HG03135 (cell line): ENCODE measurements around the gene PTPRCAP.
A peak's percentile ranks its signal among the peaks of the same experiment; 100 is the strongest.

ENCODE experiments used
- ATAC-seq: cut with Tn5 transposase; IDR thresholded peaks from one replicate; pipeline ENCODE4 v1.9.1; 2021; ENCODE audit warnings: mild to moderate bottlenecking, moderate library complexity; ENCODE audit not compliant: unreplicated experiment

Gene PTPRCAP

DNA sequence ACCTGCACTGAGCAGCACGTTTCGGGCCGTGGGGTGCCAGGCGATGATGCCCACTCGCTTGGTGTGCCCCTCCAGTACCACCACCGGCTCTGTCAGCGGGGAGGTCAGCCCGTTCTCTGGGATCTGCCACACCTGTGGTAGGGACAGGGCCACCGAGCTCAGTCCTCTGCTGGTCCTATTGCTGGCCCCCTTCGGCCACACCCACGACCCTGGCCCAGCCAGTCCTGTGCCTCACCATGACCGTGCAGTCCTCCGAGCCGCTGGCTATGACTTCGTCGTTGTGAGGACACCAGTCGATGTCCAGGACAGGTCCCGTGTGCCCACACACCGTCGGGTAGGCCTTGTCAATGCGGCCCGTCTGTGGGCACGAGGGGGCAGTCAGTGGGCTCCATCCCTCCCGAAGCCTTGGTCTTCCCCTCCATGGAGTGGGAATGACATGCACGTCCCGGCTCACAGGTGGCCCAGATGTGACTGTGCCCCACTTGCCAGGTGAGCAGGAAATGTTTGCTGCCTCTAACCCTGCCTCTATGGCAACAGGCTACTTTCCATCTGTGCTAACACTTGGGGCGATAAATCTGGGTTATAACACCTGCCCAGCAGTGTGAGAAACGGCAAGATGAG is 4.4 kb upstream of the PTPRCAP start:
- no peak for ATAC-seq

DNA sequence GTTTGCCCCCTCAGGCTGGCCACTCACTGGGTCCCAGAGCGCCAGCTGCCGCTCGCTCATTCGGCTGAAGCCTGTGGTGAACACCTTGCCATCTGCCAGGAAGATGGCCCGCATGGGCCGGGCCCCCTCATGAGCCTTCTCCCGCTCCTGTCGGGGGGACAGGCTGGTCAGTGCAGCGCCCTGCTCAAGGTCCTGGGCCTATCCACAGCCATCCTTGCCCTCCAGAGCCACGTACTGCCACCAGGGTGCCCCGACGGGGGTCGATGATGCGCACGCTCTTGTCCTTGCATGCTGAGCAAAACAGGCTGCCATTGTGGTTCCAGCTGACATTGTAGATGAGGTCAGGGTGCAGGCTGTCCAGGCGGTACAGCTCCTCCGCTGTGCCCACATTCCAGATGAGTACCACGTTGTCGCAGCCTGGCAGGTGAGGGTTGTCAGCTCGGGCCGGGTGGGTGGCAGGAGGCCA is 3.6 kb upstream of the PTPRCAP start:
- ATAC-seq: no peak

DNA sequence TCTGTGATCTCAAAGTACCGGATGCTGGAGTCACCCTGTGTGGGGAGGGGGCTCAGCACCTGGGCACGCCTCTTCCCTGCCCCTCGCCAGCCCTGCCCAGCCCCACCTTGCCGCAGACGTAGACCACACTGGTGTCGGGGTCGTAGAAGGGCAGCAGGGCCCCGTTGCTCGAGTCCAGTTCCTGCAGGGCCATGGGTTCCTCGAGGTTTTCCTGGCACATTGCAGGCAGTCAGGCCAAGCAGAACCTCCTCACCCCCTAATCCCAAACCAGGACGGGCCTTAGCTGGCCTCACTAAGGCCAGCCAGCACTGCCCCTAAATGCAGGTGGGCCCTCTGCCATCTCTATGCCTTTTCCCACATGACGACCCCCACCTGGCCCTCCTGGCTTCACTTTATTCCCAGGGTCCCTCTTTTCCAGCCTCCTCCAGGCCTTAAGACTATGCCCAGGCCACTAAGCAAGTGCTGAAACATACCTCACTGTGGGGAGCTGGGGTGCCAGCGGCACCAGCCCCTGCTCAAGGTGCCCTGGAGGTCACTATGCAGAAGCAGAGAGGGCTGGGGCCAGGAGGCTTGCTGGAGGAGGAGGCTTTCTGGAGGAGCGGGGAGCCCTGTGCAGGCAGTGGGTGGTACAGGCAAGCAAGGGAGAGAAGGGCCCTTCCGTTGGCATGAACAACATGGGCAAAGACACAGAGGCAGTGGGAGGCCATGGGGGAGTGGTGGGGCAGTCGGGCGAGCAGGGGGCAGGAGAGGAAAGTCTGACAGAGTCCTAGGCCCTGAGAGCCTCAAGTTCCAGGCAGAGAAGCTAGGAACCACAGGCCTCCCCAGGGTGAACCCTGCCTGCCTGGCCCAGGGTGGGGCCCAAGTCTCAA is 3.0 kb upstream of the PTPRCAP start:
- ATAC-seq: no peak

DNA sequence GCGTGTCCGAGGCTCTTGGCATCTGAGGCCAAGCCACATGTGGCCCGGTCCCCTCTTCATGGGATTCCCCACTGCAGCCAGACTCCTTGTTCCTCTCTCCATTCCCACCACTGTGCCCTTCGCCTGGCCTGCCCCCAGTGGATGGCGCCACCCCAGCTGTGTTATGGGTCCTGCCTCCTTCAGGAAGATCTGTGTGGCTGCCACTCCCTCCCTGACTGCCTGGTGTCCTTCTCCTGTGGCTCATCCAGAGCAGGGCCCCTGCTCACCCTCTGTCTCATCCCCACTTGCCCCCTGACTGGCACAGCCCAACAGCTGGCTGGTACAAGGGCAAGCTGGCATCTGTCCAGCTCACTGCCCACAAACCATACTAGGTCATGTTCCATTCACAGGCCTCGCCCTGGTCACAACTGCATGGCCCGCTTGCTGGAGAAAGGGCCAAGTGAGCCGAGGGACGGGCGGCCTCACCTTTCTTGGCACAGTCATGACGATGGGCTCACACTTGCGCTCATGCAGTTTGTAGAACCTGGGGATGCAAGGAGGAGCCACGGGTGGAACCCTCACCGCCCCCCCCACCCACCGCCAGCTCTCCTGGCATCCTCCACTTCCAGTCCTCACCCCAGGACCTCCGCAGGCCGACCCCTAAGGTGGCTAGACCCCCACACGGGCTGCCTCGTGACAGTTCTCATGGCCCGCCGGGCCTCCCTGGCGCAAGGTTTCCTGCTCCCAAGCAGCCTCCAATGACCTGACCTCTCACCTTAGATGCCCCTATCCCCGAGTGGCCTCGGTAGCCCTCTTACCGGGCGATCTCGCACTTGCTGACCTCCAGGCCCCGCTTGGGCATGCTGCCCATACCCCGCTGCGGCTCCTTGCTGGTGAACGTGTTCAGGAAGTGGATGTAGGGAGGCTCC is 2.1 kb upstream of the PTPRCAP start:
- ATAC-seq: no peak

DNA sequence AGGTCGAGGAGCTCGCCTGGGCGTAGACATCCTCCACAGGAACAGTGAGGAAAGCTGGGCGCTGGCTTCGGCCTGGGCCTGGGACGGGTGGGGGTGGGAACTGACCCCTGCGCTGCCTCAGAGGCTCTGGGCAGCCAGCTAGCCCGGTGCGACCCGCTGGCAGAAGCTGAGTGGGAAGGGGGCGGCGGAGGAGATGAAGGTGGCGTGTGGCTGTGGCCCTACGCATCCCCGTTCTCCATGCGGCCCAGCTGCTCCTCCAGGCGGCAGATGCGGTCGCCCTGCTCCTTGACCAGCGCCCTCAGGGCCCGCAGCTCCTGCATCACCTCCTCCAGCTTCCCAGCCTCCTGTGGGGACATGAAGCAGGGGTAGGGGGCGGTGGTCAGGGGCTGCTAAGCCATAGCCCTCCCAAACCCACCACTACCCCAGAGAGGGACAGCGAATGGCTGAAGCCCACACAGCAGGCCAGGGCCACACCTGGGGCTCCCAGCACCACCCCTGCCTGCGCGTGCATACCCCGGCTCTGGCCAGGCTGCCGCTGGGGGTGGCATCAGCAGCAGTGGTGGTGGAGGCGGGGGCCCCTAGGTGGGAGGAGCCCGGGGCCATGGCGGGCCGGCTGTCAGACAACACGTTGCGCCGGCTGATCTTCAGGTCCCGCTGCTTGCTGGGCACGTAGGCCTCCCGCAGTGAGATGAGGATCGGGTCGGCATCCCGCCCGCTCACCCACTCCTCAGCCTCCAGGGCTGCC is 848 bp upstream of the PTPRCAP start:
- no peak for ATAC-seq

DNA sequence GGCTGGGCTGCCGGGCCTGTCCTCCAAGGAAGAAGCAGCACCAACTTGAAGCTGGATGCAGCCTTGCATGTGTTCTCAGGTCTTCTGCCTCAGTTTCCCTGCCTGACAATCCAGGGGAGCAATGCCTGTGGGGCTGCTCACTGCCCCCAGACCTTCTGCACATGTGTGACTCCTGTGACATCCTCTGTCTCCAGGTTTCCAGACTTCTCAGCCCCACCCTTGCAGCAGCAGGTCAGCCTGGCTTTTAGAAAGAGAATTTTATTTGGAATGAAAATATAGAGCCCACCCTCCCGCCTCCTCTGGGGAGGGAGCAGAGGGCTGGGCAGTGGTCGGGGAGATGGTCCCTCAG is 301 bp upstream of the PTPRCAP start:
- ATAC-seq: no peak

DNA sequence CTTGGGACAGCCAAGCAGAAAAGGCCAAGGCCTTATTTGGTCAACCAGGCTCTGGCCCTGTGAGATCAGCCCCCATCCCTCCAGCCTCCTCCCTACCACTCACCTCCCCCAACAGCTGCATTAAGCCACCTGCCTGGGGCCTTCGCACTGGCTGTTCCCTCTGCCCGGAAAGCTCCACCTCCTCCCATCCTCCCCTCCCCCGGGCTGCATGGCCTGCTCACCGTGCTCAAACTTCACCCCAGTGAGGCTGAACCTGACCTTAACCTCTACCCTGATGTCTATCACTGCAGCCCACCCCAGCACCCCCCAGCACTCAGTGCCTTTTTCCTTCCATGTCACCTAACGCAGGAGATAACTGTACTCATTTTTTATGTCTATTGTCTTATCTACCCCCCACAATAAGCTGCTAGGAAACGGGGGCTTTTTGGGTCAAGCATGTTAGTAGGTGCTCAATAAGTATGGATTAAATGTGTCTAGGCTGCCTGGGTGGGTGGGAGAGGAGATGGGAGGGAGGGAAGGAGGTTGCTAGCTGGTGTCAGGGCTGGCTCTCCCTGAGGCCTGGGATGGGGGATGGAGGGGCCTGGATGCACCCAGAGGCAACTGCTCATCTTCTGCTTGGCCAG is 912 bp downstream of the PTPRCAP start:
- peak; percentile 38 for ATAC-seq

DNA sequence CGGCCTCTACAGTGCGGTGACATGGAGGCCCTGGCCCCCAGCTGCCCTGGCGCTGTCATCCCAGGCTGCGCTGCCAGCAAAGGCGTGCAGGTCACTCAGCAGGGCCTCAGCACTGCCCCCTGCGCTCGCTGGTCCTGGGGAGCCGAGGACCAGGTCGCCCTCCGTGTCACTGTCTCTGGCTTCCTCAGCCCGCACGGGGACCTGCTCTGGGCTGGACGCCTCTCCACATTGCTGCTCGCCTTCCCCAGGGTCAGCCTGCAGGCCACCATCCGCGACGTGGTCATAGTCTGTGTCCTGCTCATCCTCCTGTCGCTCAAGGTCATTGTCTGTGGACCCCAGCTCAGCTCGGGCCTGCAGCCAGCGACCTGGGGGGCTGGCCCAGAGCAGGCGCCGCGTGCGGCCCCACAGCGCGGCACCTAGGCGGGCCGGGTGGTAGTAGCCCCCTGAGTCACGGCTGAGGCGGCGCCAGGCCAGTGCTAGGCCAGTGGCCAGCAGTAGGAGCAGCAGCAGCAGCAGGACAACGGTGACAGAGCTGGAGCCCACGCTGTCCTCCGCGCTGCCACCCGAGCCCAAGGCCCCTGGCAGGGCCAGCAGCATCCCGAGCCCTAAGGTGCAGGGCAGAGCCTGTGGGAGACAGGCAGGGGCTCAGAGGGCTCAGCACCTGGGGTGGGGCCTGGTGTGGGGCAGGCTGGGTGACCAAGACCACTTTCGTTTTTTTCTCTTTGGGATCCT is 1.6 kb downstream of the PTPRCAP start:
- ATAC-seq: no peak

DNA sequence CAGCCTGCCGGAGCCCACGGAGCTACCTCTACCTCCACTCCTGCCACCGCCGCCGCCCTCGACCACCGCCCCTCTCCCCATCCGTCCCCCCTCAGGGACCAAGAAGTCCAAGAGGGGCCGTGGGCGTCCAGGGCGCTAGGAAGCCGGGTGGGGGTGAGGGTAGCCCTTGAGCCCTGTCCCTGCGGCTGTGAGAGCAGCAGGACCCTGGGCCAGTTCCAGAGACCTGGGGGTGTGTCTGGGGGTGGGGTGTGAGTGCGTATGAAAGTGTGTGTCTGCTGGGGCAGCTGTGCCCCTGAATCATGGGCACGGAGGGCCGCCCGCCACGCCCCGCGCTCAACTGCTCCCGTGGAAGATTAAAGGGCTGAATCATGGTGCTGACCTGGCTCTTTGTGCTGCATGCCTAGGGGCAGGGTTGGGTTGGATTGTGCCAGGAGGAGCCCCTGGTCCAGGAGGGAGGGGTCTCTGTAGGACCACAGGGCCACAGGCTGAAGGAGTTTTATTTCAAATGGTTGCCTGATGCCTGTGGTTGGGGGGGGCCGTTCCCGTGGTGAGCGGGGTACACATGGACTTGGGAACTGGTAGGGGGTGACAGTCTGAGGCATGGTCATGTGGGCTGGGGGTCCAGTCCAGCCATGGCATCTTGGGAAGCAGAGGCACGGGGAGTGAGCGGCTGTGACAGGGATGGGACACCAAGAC is 2.3 kb downstream of the PTPRCAP start:
- ATAC-seq: no peak

DNA sequence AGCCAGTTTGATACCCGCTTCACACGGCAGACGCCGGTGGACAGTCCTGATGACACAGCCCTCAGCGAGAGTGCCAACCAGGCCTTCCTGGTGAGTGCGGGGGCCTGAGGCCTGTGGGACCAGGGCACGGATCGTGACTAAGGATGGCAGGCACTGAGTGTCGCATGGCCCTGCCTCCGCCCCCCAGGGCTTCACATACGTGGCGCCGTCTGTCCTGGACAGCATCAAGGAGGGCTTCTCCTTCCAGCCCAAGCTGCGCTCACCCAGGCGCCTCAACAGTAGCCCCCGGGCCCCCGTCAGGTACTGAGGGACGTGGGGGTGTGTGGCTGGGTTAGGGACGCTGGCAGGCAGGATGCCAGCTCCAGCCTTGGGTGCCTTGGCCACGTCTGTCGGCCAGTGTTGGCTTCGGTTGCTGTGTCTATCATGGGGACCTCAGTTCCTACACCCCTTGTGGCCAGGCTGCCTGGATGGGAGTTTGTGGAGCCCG is 3.0 kb downstream of the PTPRCAP start:
- ATAC-seq: no peak

DNA sequence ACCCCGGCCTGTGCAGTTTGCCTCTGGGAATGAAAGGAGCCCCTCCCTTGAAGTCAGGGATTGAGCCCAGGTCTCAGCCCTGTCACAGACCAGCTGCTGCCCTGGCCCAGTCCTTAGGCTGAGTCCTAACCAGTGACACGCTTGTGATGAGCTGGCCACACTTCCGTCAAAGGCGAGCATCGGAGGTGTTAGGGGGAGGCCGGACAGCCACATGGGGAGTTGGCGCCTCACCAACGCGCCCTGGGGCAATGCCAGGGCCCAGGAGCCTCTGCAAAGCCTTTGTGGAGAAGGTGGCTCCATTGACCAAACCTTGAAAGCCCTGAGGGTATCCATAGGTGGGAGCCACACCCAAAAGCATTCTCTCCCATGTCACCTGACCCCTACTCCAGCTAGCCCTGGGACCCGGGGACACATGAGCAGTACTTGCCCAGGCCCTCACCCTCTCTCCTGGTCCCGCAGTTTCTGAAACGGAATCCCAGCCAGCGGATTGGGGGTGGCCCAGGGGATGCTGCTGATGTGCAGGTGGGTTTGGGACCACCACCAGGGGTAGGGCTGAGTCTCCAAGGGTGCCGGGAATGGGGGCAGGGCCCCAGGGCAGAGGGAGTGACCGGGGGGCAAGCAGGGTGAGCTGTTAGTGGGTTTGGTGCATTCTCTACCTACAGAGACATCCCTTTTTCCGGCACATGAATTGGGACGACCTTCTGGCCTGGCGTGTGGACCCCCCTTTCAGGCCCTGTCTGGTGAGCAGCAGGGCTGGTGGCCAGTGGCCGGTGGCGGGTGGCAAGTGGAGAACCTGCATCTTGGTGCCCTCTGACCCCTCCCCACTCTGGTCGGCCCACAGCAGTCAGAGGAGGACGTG is 3.7 kb downstream of the PTPRCAP start:
- ATAC-seq: no peak

DNA sequence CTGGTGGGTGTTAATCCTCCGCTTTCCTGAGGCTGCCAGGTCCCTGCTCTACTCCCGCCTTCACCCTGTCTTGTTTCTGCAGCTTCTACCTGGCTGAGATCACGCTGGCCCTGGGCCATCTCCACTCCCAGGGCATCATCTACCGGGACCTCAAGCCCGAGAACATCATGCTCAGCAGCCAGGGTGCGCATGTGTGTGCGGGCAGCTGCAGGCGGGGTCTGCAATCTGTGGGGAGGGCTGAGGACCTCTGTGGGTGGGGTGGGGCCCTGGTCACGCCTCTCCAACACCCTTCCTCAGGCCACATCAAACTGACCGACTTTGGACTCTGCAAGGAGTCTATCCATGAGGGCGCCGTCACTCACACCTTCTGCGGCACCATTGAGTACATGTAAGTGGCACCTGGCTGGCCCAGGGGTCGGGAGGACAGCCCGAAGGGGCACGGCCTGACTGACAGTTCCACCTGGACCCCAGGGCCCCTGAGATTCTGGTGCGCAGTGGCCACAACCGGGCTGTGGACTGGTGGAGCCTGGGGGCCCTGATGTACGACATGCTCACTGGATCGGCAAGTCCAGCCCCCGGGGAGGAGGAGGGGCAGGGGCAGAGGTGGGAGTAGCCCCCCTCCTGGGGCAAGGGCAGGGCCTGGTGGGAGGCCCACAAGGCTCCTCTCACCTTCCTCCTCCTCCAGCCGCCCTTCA is 4.7 kb downstream of the PTPRCAP start:
- no peak for ATAC-seq

DNA sequence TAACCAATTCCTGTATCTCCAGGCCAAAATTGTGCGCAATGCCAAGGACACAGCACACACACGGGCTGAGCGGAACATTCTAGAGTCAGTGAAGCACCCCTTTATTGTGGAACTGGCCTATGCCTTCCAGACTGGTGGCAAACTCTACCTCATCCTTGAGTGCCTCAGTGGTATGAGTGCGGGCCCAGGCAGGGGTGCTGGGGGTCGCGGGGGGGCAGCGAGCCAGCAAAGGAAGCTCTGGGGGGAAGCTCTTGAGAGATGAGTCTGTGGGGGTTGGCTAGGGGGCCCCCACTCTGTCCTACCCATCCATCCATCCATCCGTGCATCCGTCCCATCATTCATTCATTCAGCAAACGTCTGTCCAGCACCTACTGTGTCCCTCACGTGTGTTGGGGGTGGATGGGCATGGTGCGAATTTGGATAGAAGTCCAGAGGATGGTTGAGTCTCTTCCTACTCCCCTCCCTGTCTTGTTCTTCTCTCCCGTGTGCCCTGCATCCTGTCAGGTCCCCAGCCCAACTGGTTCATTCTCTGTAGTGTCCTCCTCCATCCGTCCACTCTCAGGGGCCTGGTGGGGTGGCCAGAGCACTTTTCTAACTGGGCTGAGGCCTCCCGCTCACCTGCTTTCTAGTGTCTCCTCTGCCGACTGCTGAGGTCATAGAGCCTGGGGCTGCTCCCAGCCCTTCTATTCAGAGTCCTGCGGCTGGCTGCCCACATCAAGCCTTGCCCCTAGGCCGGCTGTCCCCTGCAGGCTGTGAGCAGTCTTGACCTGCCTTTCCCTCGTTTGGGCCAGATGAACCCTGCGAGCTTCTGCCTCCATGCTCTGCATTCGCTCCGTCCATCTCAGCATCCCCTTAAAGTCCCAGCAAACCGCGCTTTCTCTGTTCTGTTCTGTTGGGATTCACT is 5.9 kb downstream of the PTPRCAP start:
- ATAC-seq: no peak

DNA sequence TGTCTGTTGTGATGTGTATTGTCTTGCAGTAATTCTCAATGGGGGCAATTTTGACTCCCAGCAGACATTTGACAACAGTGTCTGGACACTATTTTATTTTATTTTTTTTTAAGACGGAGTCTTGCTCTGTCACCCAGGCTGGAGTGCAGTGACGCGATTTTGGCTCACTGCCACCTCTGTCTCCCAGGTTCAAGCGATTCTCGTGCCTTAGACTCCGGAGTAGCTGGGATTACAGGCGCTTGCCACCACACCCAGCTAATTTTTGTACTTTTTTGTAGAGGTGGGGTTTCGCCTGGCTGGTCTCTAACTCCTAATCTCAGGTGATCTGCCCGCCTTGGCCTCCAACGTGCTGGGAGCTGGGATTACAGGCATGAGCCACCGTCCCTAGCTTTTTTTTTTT is 7.8 kb downstream of the PTPRCAP start:
- ATAC-seq: no peak

DNA sequence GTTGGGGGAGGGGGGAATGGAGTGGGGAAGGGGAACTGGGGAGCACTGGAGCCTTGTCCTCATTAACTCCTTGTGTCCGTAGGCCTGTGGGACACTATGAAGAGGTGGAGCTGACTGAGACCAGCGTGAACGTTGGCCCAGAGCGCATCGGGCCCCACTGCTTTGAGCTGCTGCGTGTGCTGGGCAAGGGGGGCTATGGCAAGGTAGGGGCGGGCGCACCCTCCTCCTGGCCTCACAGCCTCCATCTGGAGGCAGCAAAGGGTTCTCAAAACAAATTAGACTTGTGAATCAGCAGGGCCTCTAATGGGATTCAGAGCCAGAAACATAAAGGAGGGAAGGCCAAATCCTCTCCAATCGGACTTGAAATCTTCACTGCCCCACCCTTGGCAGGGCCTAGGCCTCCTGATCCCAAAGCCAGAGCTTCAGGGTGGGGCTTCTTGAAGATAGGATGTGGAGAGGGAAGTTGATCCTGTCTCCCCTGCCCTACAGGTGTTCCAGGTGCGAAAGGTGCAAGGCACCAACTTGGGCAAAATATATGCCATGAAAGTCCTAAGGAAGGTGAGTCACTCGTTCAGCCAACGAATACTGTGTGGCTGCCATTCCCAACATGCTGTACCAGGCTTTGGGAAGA is 8.3 kb downstream of the PTPRCAP start:
- no peak for ATAC-seq
